Measurements from ENCODE around the gene IPCEF1.

The IPCEF1 gene

GRCh38 chr6:154164397-154164796 is 192.2 kb downstream of the IPCEF1 start:
- ChIA-PET POLR2A (no interaction called here), CTCF (interaction anchor here (1.2 kb wide), 1 partner anchor 129 kb away, joined by 3 read pairs; no protein-coding TSS in a partner anchor)
- TF ChIP-seq FOXK2 (IDR thresholded peaks at IDR 0.05) (no peak), SUZ12 (IDR thresholded peaks at IDR 0.05) (no peak), FOXM1 (IDR thresholded peaks at IDR 0.05; ENCODE audit: borderline replicate concordance) (no peak), LEF1 (IDR thresholded peaks at IDR 0.05; ENCODE audit: borderline replicate concordance) (no peak)
- DNase-seq (ENCODE audit: extremely low spot score) = no peak

GRCh38 chr6:154161689-154162088 is 194.9 kb downstream of the IPCEF1 start:
- ChIA-PET POLR2A (no interaction called here), CTCF (no interaction called here)
- TF ChIP-seq NFRKB (IDR thresholded peaks at IDR 0.05) (no peak), FOXK2 (IDR thresholded peaks at IDR 0.05) (no peak), FOXA1 (IDR thresholded peaks at IDR 0.05) (no peak), PKNOX1 (IDR thresholded peaks at IDR 0.05) (no peak)
- DNase-seq (ENCODE audit: extremely low spot score) = no peak

GRCh38 chr6:154159126-154159525 is 197.5 kb downstream of the IPCEF1 start:
- no peak for DNase-seq (ENCODE audit: extremely low spot score)
- ChIA-PET CTCF (interaction anchor here (1.0 kb wide), 1 partner anchor 119 kb away, joined by 3 read pairs; no protein-coding TSS in a partner anchor), POLR2A (no interaction called here)
- TF ChIP-seq FOXK2 (IDR thresholded peaks at IDR 0.05) (no peak), PKNOX1 (IDR thresholded peaks at IDR 0.05) (no peak), ELF4 (IDR thresholded peaks at IDR 0.05) (no peak), NFRKB (IDR thresholded peaks at IDR 0.05) (no peak)

- ChIA-PET POLR2A (no interaction called here), CTCF (interaction anchor here (0.6 to 0.9 kb wide), 2 partner anchors 120 to 155 kb away, joined by 3 to 4 read pairs; no protein-coding TSS in a partner anchor)
- no peak for DNase-seq (ENCODE audit: extremely low spot score)
- TF ChIP-seq FOXA1 (IDR thresholded peaks at IDR 0.05) (no peak), L3MBTL2 (conservative IDR thresholded peaks at IDR 0.05) (no peak), ARNT (IDR thresholded peaks at IDR 0.05) (no peak), LEF1 (IDR thresholded peaks at IDR 0.05; ENCODE audit: borderline replicate concordance) (no peak), FOXK2 (IDR thresholded peaks at IDR 0.05) (no peak), PKNOX1 (IDR thresholded peaks at IDR 0.05) (no peak)
Observed at GRCh38 chr6:154157706-154158105, 198.9 kb downstream of the IPCEF1 start.

GRCh38 chr6:154157082-154157481 is 199.5 kb downstream of the IPCEF1 start:
- ChIA-PET POLR2A (no interaction called here), CTCF (interaction anchor here (0.6 to 0.9 kb wide), 4 partner anchors 120 to 519 kb away, joined by 3 to 4 read pairs (median 3); no protein-coding TSS in a partner anchor)
- no peak for DNase-seq (ENCODE audit: extremely low spot score)
- no peak for TF ChIP-seq ZNF384 (IDR thresholded peaks at IDR 0.05)
- no peak for TF ChIP-seq NFRKB (IDR thresholded peaks at IDR 0.05)
- no peak for TF ChIP-seq FOXM1 (IDR thresholded peaks at IDR 0.05; ENCODE audit: borderline replicate concordance)
- no peak for TF ChIP-seq HDGF (IDR thresholded peaks at IDR 0.05; ENCODE audit: borderline replicate concordance)
- TF ChIP-seq FOXA1 (IDR thresholded peaks at IDR 0.05) = no peak
- TF ChIP-seq SP1 (IDR thresholded peaks at IDR 0.05) = no peak
- no peak for TF ChIP-seq BHLHE40 (IDR thresholded peaks at IDR 0.05; ENCODE audit: borderline replicate concordance)
- TF ChIP-seq PKNOX1 (IDR thresholded peaks at IDR 0.05) = no peak
- no peak for TF ChIP-seq SUZ12 (IDR thresholded peaks at IDR 0.05)
- no peak for TF ChIP-seq CTBP1 (IDR thresholded peaks at IDR 0.05; ENCODE audit: borderline replicate concordance)
- TF ChIP-seq L3MBTL2 (conservative IDR thresholded peaks at IDR 0.05) = no peak

- POLR2A ChIA-PET = no interaction called here
- DNase-seq (ENCODE audit: extremely low spot score) = peak; percentile 73
- CTCF ChIA-PET = interaction anchor here (0.6 kb wide), 3 partner anchors 121 to 519 kb away, joined by 3 to 4 read pairs (median 3); no protein-coding TSS in a partner anchor
- TF ChIP-seq LEF1 (IDR thresholded peaks at IDR 0.05; ENCODE audit: borderline replicate concordance) (no peak), TARDBP (IDR thresholded peaks at IDR 0.05) (no peak), PKNOX1 (IDR thresholded peaks at IDR 0.05) (no peak), NFRKB (IDR thresholded peaks at IDR 0.05) (no peak), HDGF (IDR thresholded peaks at IDR 0.05; ENCODE audit: borderline replicate concordance) (no peak), FOXK2 (IDR thresholded peaks at IDR 0.05) (no peak), ZNF384 (IDR thresholded peaks at IDR 0.05) (no peak)
Observed at GRCh38 chr6:154156135-154156896, 200.3 kb downstream of the IPCEF1 start.
